GM12891 (cell line): ENCODE data around the gene ELMO1.

Source experiments
- DNase-seq: peaks from one replicate; pipeline ENCODE4 v3.0.0; 2011; ENCODE audit warnings: low spot score; ENCODE audit not compliant: insufficient read length
- FAIRE-seq: peaks from 2 replicates; lab custom pipeline; 2011; peaks lifted over from hg19 to GRCh38; lab: Jason Lieb, UNC
- PAX5 ChIP-seq: IDR thresholded peaks from 2 replicates; pipeline ENCODE4 v1.6.1; 2011; ENCODE audit warnings: low read length, moderate library complexity, mild to moderate bottlenecking; ENCODE audit not compliant: insufficient read depth, severe bottlenecking
- POLR2A ChIP-seq: IDR thresholded peaks from 2 replicates; pipeline ENCODE4 v1.6.1; 2011; ENCODE audit warnings: low read depth, low read length, control low read depth
- POLR2AphosphoS5 ChIP-seq: IDR thresholded peaks from 2 replicates; pipeline ENCODE4 v1.6.1; 2011; ENCODE audit warnings: low read depth, low read length, control low read depth
- POU2F2 ChIP-seq: IDR thresholded peaks from 2 replicates; pipeline ENCODE4 v1.6.1; 2011; ENCODE audit warnings: low read depth, mild to moderate bottlenecking, control low read depth, low read length, moderate library complexity
- SPI1 ChIP-seq: IDR thresholded peaks from 2 replicates; pipeline ENCODE4 v1.6.1; 2011; ENCODE audit warnings: low read depth, low read length, control low read depth
- TAF1 ChIP-seq: IDR thresholded peaks from 2 replicates; pipeline ENCODE4 v1.6.1; 2011; ENCODE audit warnings: low read depth, low read length, control low read depth

ELMO1 gene

GRCh38 chr7:36943591-36944435 lies 504.9 kb downstream of the ELMO1 start:
- DNase-seq (no peak), FAIRE-seq (no peak)
- TF ChIP-seq SPI1 (peak; percentile 89), TAF1 (no peak)

GRCh38 chr7:36942955-36943354 lies 505.7 kb downstream of the ELMO1 start:
- peak; percentile 90 for FAIRE-seq
- TF ChIP-seq POU2F2 (peak; percentile 59; the same call in 1 of the 2 replicates), TAF1 (no peak), POLR2AphosphoS5 (no peak), PAX5 (no peak)
- DNase-seq: no peak

GRCh38 chr7:36942541-36942940 lies 506.1 kb downstream of the ELMO1 start:
- FAIRE-seq (no peak), DNase-seq (no peak)
- TF ChIP-seq SPI1 (no peak), PAX5 (no peak), POU2F2 (no peak), TAF1 (no peak), POLR2AphosphoS5 (no peak), POLR2A (no peak)

GRCh38 chr7:36942025-36942424 lies 506.6 kb downstream of the ELMO1 start:
- DNase-seq: no peak
- FAIRE-seq: no peak
- TF ChIP-seq SPI1 (no peak), POLR2AphosphoS5 (no peak), TAF1 (no peak), PAX5 (no peak), POLR2A (no peak), POU2F2 (no peak)

DNA sequence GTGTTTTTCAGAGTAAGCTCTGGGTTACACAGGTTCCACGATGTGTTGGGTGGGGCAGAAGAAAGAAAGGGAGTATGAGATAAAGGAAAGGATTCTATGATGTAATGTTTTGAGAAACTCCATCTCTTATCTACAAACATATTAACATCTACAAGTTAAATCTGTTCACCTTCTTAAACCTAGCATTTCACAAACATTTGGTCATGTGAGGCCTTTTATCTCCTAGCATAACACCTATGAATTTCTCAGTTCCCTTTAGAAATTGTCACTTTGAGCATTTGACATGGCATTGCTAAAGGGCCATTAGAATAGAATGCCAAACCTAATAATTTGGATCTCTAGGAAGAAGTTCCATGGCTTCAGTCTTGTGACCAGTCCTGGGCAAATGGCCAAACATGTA lies 507.3 kb downstream of the ELMO1 start:
- DNase-seq: no peak
- peak; percentile 43 for FAIRE-seq
- TF ChIP-seq POLR2AphosphoS5 (no peak), SPI1 (peak; percentile 40; the same call in 1 of the 2 replicates)

GRCh38 chr7:36939816-36940215 lies 508.8 kb downstream of the ELMO1 start:
- FAIRE-seq: no peak
- TF ChIP-seq TAF1: no peak
- no peak for DNase-seq

DNA sequence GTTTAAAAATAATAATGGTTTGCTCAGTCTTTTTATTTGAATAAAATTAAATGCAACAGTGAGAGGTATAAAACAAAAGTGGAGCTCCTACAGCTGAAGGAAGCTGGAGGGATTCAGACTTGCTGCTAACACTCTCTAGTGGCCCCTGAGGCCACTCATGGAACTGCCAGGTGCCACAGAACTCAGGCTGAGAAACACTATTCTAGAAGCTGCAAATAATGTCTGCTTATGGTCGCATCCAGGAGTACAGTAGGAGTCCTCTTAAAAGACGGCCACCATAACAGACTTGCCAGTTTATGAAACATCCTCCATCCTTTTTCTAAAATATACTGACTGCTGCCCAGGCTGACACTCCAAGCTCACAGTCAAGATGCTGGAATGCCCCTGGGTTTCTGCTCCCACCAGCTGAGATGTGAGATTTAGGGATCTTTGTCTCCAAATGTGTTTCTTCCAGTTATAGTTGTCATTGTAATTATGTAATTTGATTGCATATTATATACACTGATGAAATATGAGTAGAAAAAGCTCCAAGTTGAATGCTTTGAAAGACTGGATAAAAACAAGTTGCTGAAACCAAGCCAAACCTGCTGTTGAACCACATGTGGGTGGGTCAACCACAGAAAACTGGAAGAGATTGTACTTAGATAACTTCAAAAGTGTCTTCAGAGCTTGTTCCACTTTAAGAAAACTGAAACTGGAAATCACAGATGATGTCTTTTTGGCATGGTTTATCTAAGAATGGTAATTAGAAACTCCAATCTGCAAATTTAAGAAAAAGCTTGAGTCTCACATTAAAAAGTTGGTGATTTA lies 510.7 kb downstream of the ELMO1 start:
- no peak for FAIRE-seq
- no peak for DNase-seq
- TF ChIP-seq POU2F2: no peak
- no peak for TF ChIP-seq POLR2AphosphoS5
- no peak for TF ChIP-seq PAX5
- no peak for TF ChIP-seq SPI1
- no peak for TF ChIP-seq TAF1
- no peak for TF ChIP-seq POLR2A

DNA sequence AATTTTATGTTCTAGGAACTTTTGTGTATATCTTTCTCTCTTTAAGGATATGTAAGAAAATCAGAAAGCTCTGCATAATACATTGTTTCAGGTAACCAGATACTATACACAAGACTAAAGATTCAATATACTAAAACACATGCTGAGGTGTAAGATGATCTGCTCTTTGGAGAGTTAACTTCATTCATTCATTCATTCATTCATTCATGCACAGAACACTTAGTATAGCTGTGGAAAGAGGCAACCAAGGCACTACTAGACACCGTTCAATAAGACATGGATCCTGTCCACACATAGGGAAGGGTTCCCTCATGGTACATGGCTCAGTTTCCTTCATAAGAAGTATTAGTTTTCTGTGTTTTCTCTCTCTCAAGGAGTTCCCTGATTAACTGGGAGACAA lies 516.8 kb downstream of the ELMO1 start:
- DNase-seq (no peak), FAIRE-seq (no peak)
- TF ChIP-seq POLR2AphosphoS5 (no peak), POU2F2 (no peak), POLR2A (no peak), PAX5 (no peak), TAF1 (no peak), SPI1 (no peak)

- DNase-seq: no peak
- TF ChIP-seq PAX5: no peak
- no peak for TF ChIP-seq POLR2A
- TF ChIP-seq TAF1: no peak
- TF ChIP-seq POLR2AphosphoS5: no peak
- TF ChIP-seq SPI1: no peak
- no peak for TF ChIP-seq POU2F2
Observed at GRCh38 chr7:36929791-36930190, 518.9 kb downstream of the ELMO1 start.

DNA sequence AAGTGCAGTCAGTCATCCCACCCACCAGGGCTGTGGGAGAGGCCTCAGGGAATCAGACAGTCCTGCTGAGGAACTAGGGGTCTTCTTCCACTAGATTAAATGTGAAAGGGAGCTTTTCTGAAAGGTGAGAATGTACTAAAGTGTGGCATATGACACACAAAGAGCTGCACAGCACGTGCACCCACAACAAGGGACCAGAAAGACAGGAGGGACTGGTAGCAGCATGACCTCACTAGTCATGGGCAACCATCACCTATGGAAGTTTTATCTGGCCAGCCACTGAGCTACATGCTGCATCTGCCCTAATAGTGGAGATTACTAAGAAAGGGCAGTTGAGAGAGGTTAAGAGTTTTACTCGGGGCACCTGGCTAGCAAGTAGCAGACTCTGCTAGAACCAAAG lies 519.9 kb downstream of the ELMO1 start:
- FAIRE-seq: no peak
- no peak for TF ChIP-seq POU2F2
- no peak for TF ChIP-seq POLR2AphosphoS5
- TF ChIP-seq POLR2A: no peak
- TF ChIP-seq TAF1: no peak
- no peak for TF ChIP-seq SPI1
- TF ChIP-seq PAX5: no peak

More at GRCh38 chr7:36929791-36930190, 518.9 kb downstream of the ELMO1 start:
- FAIRE-seq: no peak

More for the DNA sequence above, 519.9 kb downstream of the ELMO1 start:
- DNase-seq: no peak
